Fibroblast of pulmonary artery (primary cell): ENCODE measurements around the gene RHOD.

Experiments
- DNase-seq: peaks from one replicate; pipeline ENCODE4 v3.0.0-alpha.2; 2010; ENCODE audit warnings: low read depth
- H3K4me3 ChIP-seq: replicated peaks from 2 replicates; pipeline ENCODE4 v1.5.1; 2011; ENCODE audit warnings: low read depth, mild to moderate bottlenecking, control low read depth, low read length, moderate library complexity
- CTCF ChIP-seq: IDR thresholded peaks from 2 replicates; pipeline ENCODE4 v1.5.1; 2011; ENCODE audit warnings: mild to moderate bottlenecking, control low read depth, low read length, inconsistent platforms; ENCODE audit errors: missing control alignments

Gene RHOD

GRCh38 chr11:67051945-67052488 is 4.6 kb upstream of the RHOD start:
- no peak overlapping the region for H3K4me3 ChIP-seq
- TF ChIP-seq CTCF = no peak
- DNase-seq = no peak

GRCh38 chr11:67052891-67053290 is 3.8 kb upstream of the RHOD start:
- no peak for DNase-seq
- H3K4me3 ChIP-seq = no peak overlapping the region
- no peak for TF ChIP-seq CTCF

- H3K4me3 ChIP-seq = no peak overlapping the region
- peak; percentile 50 for DNase-seq
- TF ChIP-seq CTCF = peak; percentile 86
Measured at GRCh38 chr11:67053896-67054329, 2.7 kb upstream of the RHOD start.

GRCh38 chr11:67054346-67054835 is 2.3 kb upstream of the RHOD start:
- no peak for TF ChIP-seq CTCF
- peak; percentile 69 for DNase-seq
- no peak overlapping the region for H3K4me3 ChIP-seq

GRCh38 chr11:67054836-67055523 is 1.7 kb upstream of the RHOD start:
- DNase-seq = peak; percentile 86
- no peak for TF ChIP-seq CTCF
- no peak overlapping the region for H3K4me3 ChIP-seq

- no peak for DNase-seq
- TF ChIP-seq CTCF = no peak
- no peak overlapping the region for H3K4me3 ChIP-seq
Measured at GRCh38 chr11:67055812-67056211, 835 bp upstream of the RHOD start.
